GM12801 (cell line): ENCODE results near the gene MICAL3.

ENCODE experiments used
- TF ChIP-seq, protein P1 (sequence below): IDR thresholded peaks from one replicate; pipeline ENCODE4 v1.5.1; 2011; ENCODE audit warnings: control low read depth; ENCODE audit not compliant: insufficient read length; ENCODE audit errors: extremely low read depth

The MICAL3 gene

DNA sequence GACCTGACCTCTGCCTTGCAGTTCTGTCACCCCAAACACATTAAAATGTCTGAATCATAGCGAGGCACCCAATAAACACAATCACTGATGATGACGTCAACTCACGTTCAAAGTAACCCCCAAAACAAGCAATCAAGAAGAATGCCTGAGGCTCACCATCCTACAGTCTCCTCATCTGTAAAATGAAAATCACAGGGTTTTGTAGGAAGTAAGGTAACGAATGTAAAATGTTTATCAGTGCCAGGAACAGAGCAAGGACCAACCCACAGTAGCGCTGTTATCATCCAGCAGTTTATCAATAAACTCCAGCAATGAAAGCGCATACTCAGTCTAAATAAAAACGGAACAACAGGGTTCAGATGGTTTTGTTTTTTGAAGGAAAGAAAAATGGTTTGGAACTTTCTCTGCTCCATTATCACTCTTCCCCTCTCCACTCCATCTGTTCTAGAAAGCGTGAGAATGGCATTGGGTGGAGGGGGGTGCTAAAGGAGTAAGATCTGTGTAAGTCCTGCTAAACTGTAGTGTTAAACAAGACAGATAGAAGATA lies 110.5 kb downstream of the MICAL3 start:
- TF ChIP-seq, protein P1, sequence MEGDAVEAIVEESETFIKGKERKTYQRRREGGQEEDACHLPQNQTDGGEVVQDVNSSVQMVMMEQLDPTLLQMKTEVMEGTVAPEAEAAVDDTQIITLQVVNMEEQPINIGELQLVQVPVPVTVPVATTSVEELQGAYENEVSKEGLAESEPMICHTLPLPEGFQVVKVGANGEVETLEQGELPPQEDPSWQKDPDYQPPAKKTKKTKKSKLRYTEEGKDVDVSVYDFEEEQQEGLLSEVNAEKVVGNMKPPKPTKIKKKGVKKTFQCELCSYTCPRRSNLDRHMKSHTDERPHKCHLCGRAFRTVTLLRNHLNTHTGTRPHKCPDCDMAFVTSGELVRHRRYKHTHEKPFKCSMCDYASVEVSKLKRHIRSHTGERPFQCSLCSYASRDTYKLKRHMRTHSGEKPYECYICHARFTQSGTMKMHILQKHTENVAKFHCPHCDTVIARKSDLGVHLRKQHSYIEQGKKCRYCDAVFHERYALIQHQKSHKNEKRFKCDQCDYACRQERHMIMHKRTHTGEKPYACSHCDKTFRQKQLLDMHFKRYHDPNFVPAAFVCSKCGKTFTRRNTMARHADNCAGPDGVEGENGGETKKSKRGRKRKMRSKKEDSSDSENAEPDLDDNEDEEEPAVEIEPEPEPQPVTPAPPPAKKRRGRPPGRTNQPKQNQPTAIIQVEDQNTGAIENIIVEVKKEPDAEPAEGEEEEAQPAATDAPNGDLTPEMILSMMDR, result no peak

DNA sequence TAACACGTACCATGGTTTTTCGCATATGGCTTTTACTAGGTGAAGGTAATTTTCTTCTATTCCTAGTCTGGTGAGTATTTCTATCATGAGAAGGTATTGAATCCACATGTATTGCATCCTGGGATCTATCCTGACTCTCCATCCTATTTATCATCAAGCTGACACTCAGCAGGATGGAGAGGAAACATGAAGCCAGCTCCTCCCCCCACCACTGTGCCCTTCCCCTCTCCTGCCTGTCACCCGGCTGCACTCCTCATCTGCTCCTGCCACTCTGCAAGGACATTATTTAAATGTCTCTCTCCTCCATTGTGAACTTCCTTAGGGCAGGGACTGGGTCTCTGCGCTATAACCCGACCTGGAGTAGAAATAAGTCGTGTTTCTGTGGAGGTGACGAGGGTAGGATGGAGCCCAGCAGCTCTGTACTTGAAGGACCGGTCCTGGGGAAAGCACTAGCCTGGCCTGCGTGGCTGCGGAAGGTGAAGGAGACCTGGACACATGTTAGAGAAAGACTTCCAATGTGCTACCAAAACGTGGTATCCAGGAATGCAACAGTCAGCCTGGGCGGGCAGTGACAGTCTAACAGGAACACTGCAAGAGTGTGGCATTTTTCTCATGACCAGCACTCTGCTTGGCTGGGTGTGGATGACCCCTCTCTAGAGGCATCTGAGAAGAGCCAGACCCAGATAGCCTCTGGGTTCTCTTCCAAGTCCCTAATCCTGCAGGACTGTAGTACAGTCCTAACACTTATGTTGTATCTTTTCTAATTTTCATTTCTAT lies 111.2 kb downstream of the MICAL3 start:
- TF ChIP-seq, protein P1, result no peak

DNA sequence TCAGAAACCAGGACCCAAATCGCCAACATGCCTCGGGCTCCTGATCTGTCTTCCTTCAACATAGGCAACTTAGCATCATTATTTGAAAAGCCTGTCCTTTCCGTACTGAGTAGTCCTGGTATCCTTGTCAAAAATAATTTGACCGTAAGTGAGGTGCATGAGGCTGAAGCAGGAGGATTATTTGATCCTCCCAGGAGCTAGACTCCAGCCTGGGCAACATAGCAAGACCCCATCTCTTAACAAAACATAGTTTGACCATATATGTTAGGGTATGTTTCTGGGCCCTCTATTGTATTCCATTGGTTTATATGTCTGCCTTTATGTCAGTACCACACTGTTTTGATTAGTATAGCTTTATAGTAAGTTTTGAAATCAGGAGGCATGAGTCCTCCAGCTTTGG lies 112.5 kb downstream of the MICAL3 start:
- TF ChIP-seq, protein P1, result no peak

DNA sequence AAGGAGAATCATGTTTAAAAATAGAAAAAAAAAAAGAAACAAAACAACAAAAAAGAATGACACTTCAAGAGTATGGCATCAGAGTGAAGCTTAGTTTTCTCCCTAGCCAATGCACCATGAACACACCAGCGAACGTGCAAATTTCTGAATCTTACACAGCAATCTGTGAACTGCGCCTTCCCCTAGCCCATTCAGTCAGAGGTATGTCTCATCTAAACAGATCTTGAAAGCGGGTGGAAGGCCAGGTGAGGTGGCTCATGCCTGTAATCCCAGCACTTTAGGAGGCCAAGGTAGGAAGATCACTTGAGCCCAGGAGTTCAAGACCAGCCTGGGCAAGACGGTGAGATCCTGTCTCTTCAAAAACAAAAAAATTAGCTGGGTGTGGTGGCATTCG lies 113.1 kb downstream of the MICAL3 start:
- TF ChIP-seq, protein P1, result no peak

DNA sequence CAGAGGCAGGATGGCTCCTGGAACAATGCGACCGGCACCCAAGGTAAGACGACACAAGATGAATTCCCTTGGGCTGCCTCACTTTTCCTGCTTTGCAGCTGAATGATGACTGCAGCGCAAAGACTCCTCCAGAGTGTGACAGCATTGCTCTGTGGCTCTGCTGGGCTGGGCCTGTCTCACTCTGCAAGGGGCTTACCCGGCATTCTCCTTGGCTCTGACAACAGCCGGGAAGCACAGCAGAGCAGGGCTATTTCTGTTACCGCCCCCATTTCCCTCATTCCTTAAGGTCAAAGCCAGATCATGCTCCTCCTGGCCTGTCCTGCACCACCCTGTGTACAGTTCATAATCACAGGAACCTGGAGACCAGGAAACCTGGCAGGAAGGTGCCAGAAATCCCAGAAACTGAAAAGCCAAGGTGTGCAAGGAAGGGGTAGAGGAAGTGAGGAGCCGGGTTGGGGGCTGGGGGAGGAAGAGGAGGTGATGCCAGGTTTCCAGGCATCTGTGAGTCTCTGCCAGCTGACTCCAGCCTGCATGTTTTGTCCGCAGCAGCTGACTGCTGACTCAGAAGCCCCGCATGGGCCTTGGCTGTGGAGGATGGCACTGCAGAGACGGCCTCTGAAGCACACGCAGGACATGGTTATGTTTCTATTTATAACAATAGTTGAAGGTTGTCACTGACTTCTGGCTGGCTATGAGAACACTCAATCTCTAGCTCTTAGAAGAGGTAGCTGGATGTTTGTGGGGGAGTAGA lies 113.6 kb downstream of the MICAL3 start:
- TF ChIP-seq, protein P1, result no peak

DNA sequence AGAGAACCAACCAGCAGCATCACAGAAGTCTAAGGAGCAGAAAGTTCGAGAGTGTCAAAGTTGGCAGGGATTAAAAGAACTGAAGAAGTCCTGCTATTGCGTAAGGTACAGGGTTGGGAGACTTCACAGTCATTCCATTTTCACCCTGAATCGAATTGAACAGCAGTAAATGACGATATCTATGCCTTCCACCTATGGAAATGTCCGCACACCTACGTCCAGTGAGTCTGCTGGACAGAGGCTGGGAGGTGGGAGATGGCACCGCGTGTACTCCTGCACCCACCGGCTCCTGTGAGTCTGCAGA lies 116.7 kb downstream of the MICAL3 start:
- TF ChIP-seq, protein P1, result no peak

DNA sequence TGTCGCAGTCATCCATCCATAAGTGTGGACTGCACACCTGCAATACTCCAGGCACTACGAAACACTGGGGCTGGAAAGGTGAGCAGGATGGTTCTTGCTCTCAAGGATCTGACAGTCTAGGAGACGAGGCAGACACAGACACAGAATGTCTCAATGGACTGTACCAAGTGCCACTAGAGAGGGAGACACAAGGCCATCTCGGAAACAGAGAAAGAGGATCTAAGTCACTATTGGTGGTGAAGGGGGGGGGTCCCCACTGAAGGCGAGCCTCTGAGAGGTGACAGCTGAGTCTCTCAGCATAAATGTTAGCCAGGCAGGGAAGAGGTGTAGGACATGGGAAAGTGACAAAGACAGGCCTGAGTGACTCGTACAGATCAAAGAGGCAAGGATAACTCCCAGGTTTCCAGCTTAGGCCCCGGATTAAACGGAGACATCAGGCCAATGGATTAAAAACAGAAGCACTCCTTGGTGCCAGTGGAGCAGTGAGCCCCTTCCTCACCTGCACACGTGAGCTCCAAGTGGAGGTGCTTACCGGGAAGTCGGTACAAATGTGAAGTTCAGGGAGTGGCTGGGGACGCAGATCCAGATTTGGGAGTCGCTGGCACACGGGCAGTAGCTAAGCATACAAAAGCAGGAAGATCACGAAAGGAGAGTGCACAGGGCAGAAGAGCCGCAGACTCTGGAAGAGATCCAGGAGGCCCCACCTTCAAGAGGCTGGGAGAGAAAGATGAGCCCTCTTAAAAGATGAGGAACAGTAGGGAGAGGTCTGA lies 117.2 kb downstream of the MICAL3 start:
- TF ChIP-seq, protein P1, result no peak
